H9 (cell line): Measurements from ENCODE around the gene SIPA1L3. TPM values are rescaled to one million over a fixed set of nuclear protein-coding genes. Genes with fewer than 3 reads are reported as not detected.

Experiments
- DNase-seq: peaks from one replicate; pipeline ENCODE4 v3.0.0-alpha.2; 2017
- H2AFZ ChIP-seq: one replicate; pipeline ENCODE4 v1.6.1; 2013; ENCODE audit warnings: mild to moderate bottlenecking, low read length, control low read depth, moderate library complexity
- H2AK5ac ChIP-seq: 2 replicates; pipeline ENCODE4 v1.6.1; 2013; ENCODE audit warnings: low read length, control low read depth, mixed read lengths; ENCODE audit not compliant: insufficient read length
- H2BK120ac ChIP-seq: one replicate; pipeline ENCODE4 v1.6.1; 2013; ENCODE audit warnings: low read depth, mild to moderate bottlenecking, low read length, control low read depth, inconsistent platforms; ENCODE audit not compliant: poor library complexity, severe bottlenecking
- H2BK12ac ChIP-seq: 2 replicates; pipeline ENCODE4 v1.6.1; 2013; ENCODE audit warnings: low read length, control low read depth, mixed read lengths, low read depth; ENCODE audit not compliant: insufficient read length
- H2BK15ac ChIP-seq: 2 replicates; pipeline ENCODE4 v1.6.1; 2013; ENCODE audit warnings: low read depth, low read length, control low read depth
- H2BK20ac ChIP-seq: one replicate; pipeline ENCODE4 v1.6.1; 2013; ENCODE audit warnings: low read depth, mild to moderate bottlenecking, low read length, control low read depth, inconsistent platforms; ENCODE audit not compliant: poor library complexity, severe bottlenecking
- H2BK5ac ChIP-seq: 2 replicates; pipeline ENCODE4 v1.6.1; 2013; ENCODE audit warnings: low read length, control low read depth, mixed read lengths; ENCODE audit not compliant: insufficient read length
- H3K14ac ChIP-seq: 2 replicates; pipeline ENCODE4 v1.6.1; 2013; ENCODE audit warnings: low read length, control low read depth; ENCODE audit not compliant: insufficient read depth
- H3K18ac ChIP-seq: 2 replicates; pipeline ENCODE4 v1.6.1; 2013; ENCODE audit warnings: low read depth, mild to moderate bottlenecking, mixed read lengths, low read length, control low read depth; ENCODE audit not compliant: insufficient read length
- H3K23ac ChIP-seq: 2 replicates; pipeline ENCODE4 v1.6.1; 2013; ENCODE audit warnings: low read length, control low read depth, mixed read lengths, low read depth; ENCODE audit not compliant: insufficient read length
- H3K23me2 ChIP-seq: 2 replicates; pipeline ENCODE4 v1.6.1; 2013; ENCODE audit warnings: low read depth, mild to moderate bottlenecking, mixed read lengths, low read length, control low read depth; ENCODE audit not compliant: insufficient read length, poor library complexity, severe bottlenecking
- H3K27ac ChIP-seq: 2 replicates; pipeline ENCODE4 v1.5.1; 2013; ENCODE audit warnings: low read length, control low read depth, mixed read lengths, low read depth; ENCODE audit not compliant: insufficient read length
- H3K27me3 ChIP-seq: 2 replicates; pipeline ENCODE4 v1.6.1; 2013; ENCODE audit warnings: low read length, control low read depth, inconsistent platforms; ENCODE audit not compliant: insufficient read depth
- H3K4ac ChIP-seq: 2 replicates; pipeline ENCODE4 v1.6.1; 2013; ENCODE audit warnings: low read depth, mild to moderate bottlenecking, control low read depth, inconsistent platforms, low read length, moderate library complexity
- H3K4me1 ChIP-seq: 2 replicates; pipeline ENCODE4 v1.6.1; 2013; ENCODE audit warnings: low read length, control low read depth, inconsistent platforms; ENCODE audit not compliant: insufficient read depth
- H3K4me2 ChIP-seq: 2 replicates; pipeline ENCODE4 v1.6.1; 2013; ENCODE audit warnings: low read length, control low read depth, mixed read lengths; ENCODE audit not compliant: insufficient read length, insufficient read depth
- H3K56ac ChIP-seq: 2 replicates; pipeline ENCODE4 v1.6.1; 2013; ENCODE audit warnings: low read depth, mild to moderate bottlenecking, mixed read lengths, low read length, control low read depth; ENCODE audit not compliant: insufficient read length
- H3K79me1 ChIP-seq: 2 replicates; pipeline ENCODE4 v1.6.1; 2013; ENCODE audit warnings: low read depth, mild to moderate bottlenecking, moderate library complexity, low read length, control low read depth, inconsistent platforms; ENCODE audit not compliant: insufficient read depth, poor library complexity, severe bottlenecking
- H3K79me2 ChIP-seq: 2 replicates; pipeline ENCODE4 v1.6.1; 2013; ENCODE audit warnings: low read length, control low read depth, inconsistent platforms; ENCODE audit not compliant: insufficient read depth
- H3K9ac ChIP-seq: 2 replicates; pipeline ENCODE4 v1.6.1; 2013; ENCODE audit warnings: low read length, control low read depth, mixed read lengths; ENCODE audit not compliant: insufficient read length; ENCODE audit errors: extremely low read depth
- H3K9me3 ChIP-seq: one replicate; pipeline ENCODE4 v1.6.1; 2013; ENCODE audit warnings: low read depth, low read length, inconsistent platforms; ENCODE audit not compliant: control insufficient read depth
- H3T11ph ChIP-seq: one replicate; pipeline ENCODE4 v1.6.1; 2013; ENCODE audit warnings: mild to moderate bottlenecking, low read length, control low read depth, inconsistent platforms
- H4K20me1 ChIP-seq: one replicate; pipeline ENCODE4 v1.6.1; 2013; ENCODE audit not compliant: control insufficient read depth, insufficient read length, insufficient read depth
- H4K5ac ChIP-seq: 2 replicates; pipeline ENCODE4 v1.6.1; 2013; ENCODE audit warnings: low read depth, mild to moderate bottlenecking, mixed read lengths, low read length, control low read depth; ENCODE audit not compliant: insufficient read length
- H4K8ac ChIP-seq: replicated peaks from 2 replicates; pipeline ENCODE4 v1.6.1; 2013; ENCODE audit warnings: low read length, control low read depth, mixed read lengths, low read depth; ENCODE audit not compliant: insufficient read length
- H4K91ac ChIP-seq: 2 replicates; pipeline ENCODE4 v1.6.1; 2013; ENCODE audit warnings: low read depth, mild to moderate bottlenecking, moderate library complexity, mixed read lengths, low read length, control low read depth; ENCODE audit not compliant: insufficient read length
- H3K27ac Mint-ChIP-seq, 3 experiments: 2 replicates in 2 of 3; 3 replicates in 1 of 3; pipeline ENCODE4 v1.8.0; 2020 to 2021; ENCODE audit warnings: mixed read lengths in 3 of 3, mild to moderate bottlenecking in 1 of 3, moderate library complexity in 1 of 3
- H3K27me3 Mint-ChIP-seq: 2 replicates; pipeline ENCODE4 v1.8.0; 2021; ENCODE audit warnings: low read depth, mild to moderate bottlenecking, moderate library complexity, mixed read lengths
- H3K36me3 Mint-ChIP-seq, 3 experiments: 2 replicates in 2 of 3; 3 replicates in 1 of 3; pipeline ENCODE4 v1.8.0; 2020 to 2021; ENCODE audit warnings: low read depth in 3 of 3, mixed read lengths in 3 of 3; ENCODE audit not compliant: insufficient read depth in 1 of 3
- H3K4me1 Mint-ChIP-seq, 2 experiments: 2 replicates each; pipeline ENCODE4 v1.8.0; 2020; ENCODE audit warnings: mixed read lengths in 2 of 2
- H3K4me3 Mint-ChIP-seq, 2 experiments: 2 replicates in 1 of 2; 3 replicates in 1 of 2; pipeline ENCODE4 v1.8.0; 2020 to 2021; ENCODE audit warnings: mild to moderate bottlenecking in 2 of 2, mixed read lengths in 2 of 2, moderate library complexity in 1 of 2
- H3K9me3 Mint-ChIP-seq, 2 experiments: 2 replicates in 1 of 2; 3 replicates in 1 of 2; pipeline ENCODE4 v1.8.0; 2020; ENCODE audit warnings: mild to moderate bottlenecking in 2 of 2, mixed read lengths in 2 of 2, moderate library complexity in 1 of 2
- CTCF ChIP-seq: fragments of 200-600 bp; sonication (generic); conservative IDR thresholded peaks from 3 replicates; pipeline ENCODE4 v1.8.0; 2021; ENCODE audit warnings: antibody characterized with exemption, mild to moderate bottlenecking
- WGBS: extraction: QIAGEN DNeasy Blood & Tissue Kit; methylation state at CpG from one replicate; pipeline ENCODE4 v1.1.7; 2013; ENCODE audit warnings: missing lambda C conversion rate, low lambda C conversion rate, mixed read lengths; ENCODE audit not compliant: insufficient read length; ENCODE audit errors: extremely low coverage; 5-methylcytosine and 5-hydroxymethylcytosine counted together
- total RNA-seq: library from RNA; stranded (reverse); gene quantifications from 2 replicates; pipeline ENCODE4 v1.2.1, GENCODE V29; 2021

The SIPA1L3 gene
- total RNA-seq, 1 experiment from 2014 or later: 40.1 TPM

DNA sequence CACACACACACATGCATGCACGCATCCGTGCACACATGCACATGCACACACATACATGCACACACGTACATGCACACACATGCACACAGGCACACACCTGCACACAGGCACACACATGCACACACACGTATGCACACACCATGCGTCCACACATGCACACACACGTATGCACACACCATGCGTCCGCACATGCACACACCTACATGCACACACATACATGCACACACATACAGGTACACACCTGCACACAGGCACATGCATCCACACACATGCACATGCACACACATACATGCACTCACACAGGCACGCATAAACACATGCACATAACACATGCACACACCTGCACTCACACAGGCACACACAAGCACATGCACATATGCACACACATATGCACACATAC lies 204.9 kb downstream of the SIPA1L3 start:
- Histone ChIP-seq H3K56ac (peak overlapping the region; percentile 3), H4K20me1 (no peaks in the 10 kb centered on the region), H3K79me2 (no peaks in the 10 kb centered on the region), H4K5ac (no peak overlapping the region), H4K8ac (peak overlapping the region; percentile 21), H3K27ac (no peak overlapping the region), H3K4ac (no peak overlapping the region), H4K91ac (no peak overlapping the region), H2BK15ac (no peak overlapping the region), H3K23ac (no peak overlapping the region), H3K4me2 (no peak overlapping the region), H2BK120ac (no peak overlapping the region), H2AFZ (no peak overlapping the region), H2BK12ac (no peak overlapping the region), H3K9ac (no peak overlapping the region), H3K79me1 (no peaks in the 10 kb centered on the region), H2BK5ac (no peak overlapping the region), H3T11ph (no peak overlapping the region), H3K27me3 (no peaks in the 10 kb centered on the region), H2BK20ac (no peak overlapping the region), H2AK5ac (no peak overlapping the region), H3K4me1 (no peaks in the 10 kb centered on the region), H3K9me3 (no peaks in the 10 kb centered on the region), H3K23me2 (no peaks in the 10 kb centered on the region), H3K18ac (no peak overlapping the region), H3K14ac (no peak overlapping the region)
- no CpG with 5 or more reads among the region's 9 CpGs for WGBS
- no peak for TF ChIP-seq CTCF
- Mint-ChIP-seq H3K36me3 (peaks cover 32 to 67% (median 36%) of the 10 kb centered on the region in 3 experiments; a peak in 6 of 7 replicates), H3K27ac (no peak overlapping the region), H3K4me3 (no peak overlapping the region), H3K9me3 (peaks cover 0 to 3% of the 10 kb centered on the region in 2 experiments; a peak in 1 of 5 replicates), H3K4me1 (no peaks in the 10 kb centered on the region; a peak in 1 of 4 replicates), H3K27me3 (no peaks in the 10 kb centered on the region)
- DNase-seq: no peak
